GM12875 (cell line): ENCODE results near the gene SLC25A14.
"Not testable (repeated sequence)": the region's sequence is repeated elsewhere in the genome, so short reads cannot be mapped to it uniquely, and the experiment has no call there.

ENCODE experiments used
- H3K4me3 ChIP-seq: one replicate; pipeline ENCODE4 v1.5.1; 2011; ENCODE audit warnings: low read depth, low read length, control low read depth
- TF ChIP-seq, protein P1 (sequence below): IDR thresholded peaks from 2 replicates; pipeline ENCODE4 v1.5.1; 2011; ENCODE audit warnings: low read depth, mild to moderate bottlenecking, control low read depth, inconsistent platforms, low read length, moderate library complexity, borderline replicate concordance; ENCODE audit not compliant: insufficient read depth

SLC25A14 gene

GRCh38 chrX:130336531-130336930, 3.2 kb upstream of the SLC25A14 start:
- TF ChIP-seq, protein P1, sequence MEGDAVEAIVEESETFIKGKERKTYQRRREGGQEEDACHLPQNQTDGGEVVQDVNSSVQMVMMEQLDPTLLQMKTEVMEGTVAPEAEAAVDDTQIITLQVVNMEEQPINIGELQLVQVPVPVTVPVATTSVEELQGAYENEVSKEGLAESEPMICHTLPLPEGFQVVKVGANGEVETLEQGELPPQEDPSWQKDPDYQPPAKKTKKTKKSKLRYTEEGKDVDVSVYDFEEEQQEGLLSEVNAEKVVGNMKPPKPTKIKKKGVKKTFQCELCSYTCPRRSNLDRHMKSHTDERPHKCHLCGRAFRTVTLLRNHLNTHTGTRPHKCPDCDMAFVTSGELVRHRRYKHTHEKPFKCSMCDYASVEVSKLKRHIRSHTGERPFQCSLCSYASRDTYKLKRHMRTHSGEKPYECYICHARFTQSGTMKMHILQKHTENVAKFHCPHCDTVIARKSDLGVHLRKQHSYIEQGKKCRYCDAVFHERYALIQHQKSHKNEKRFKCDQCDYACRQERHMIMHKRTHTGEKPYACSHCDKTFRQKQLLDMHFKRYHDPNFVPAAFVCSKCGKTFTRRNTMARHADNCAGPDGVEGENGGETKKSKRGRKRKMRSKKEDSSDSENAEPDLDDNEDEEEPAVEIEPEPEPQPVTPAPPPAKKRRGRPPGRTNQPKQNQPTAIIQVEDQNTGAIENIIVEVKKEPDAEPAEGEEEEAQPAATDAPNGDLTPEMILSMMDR = no peak
- H3K4me3 ChIP-seq = no peak overlapping the region

DNA sequence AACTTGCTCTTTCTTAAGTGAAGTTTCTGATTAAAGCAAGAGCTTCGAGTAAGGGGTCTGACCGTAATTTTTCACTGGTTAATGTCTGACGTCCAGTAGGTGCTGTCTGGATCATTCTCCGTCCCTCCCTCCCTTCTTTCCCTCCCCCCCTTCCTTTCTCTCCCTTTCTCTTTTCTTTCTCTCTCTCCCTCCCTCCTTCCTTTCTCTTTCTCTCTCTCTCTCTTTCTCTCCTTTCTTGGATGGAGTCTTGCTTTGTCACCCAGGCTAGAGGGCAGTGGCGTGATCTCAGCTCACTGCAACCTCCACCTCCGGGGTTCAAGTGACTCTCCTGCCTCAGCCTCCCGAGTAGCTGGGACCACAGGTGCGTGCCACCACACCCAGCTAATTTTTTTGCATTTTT, 850 bp upstream of the SLC25A14 start:
- H3K4me3 ChIP-seq = not testable (repeated sequence)

DNA sequence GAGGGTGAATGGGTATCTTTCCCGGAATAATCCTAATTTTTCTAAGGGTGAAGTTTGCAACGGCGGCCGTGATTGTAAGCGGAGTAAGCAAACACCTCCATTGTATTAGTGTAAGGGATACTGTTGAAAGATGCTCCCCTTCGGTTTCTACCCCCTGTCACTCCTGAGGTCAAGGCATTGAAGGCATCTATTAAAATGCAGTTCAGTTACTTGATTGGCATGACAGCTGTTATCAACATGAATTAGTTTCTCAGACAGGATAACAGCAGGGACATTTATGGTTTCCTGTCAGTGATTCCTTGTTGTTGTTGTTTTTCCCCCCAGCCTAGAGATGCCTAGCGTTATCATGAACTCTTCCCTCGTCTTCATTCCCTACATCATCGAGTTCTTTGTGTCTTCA, 552 bp downstream of the SLC25A14 start:
- TF ChIP-seq, protein P1 = no peak
- peak overlapping the region; percentile 82 for H3K4me3 ChIP-seq

GRCh38 chrX:130343411-130343810, 3.7 kb downstream of the SLC25A14 start:
- H3K4me3 ChIP-seq = no peak overlapping the region
- TF ChIP-seq, protein P1 = no peak

DNA sequence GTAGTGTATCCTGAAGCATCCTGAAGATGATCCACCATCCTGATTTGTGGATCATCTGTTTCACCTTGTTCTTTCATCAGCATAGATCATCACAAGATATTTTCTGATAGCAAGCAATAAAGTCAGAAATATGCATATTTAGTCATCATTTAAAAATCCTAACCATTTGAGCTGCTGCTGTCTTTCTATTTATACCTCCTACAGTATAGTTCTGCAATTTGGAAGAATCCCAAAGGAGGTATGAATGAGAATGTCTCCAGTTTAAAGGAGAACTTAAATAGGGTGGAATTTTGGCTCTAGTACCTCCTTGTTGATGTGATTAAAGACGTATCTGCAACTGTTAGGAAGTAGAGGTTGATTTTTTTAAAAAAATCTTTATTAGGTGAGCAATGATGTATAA, 7.6 kb downstream of the SLC25A14 start:
- TF ChIP-seq, protein P1 = no peak

GRCh38 chrX:130351567-130351966, 11.8 kb downstream of the SLC25A14 start:
- TF ChIP-seq, protein P1 = no peak
- no peak overlapping the region for H3K4me3 ChIP-seq

More for the DNA sequence above, 7.6 kb downstream of the SLC25A14 start:
- H3K4me3 ChIP-seq = no peak overlapping the region

GRCh38 chrX:130352050-130352449, 12.3 kb downstream of the SLC25A14 start:
- not testable (repeated sequence) for H3K4me3 ChIP-seq

- H3K4me3 ChIP-seq = no peak overlapping the region
- TF ChIP-seq, protein P1 = no peak
Observed at GRCh38 chrX:130376077-130376476, 36.4 kb downstream of the SLC25A14 start.
